ENCODE results near the gene ZFP90.

The ZFP90 gene

DNA sequence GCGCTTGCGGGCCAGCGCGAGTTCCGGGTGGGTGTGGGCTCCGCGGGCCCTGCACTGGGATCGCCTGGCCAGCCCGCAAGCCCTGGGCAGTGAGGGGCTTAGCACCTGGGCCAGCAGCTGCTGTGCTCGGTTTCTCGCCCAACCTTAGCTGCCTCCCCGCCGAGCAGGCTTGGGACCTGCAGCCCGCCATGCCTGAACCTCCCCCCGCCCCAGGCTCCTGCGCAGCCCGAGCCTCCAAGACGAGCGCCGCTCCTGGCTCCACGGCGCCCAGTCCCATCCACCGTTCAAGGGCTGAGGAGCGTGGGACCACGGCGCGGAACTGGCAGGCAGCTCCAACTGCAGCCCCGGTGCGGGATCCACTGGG is 12.3 kb upstream of the ZFP90 start:
- Histone ChIP-seq H3K79me2 (ENCODE audit: low read length) (no peaks in the 10 kb centered on the region), H4K20me1 (ENCODE audit: insufficient read depth, low read length) (no peaks in the 10 kb centered on the region)
- no peak for TF ChIP-seq EZH2phosphoT487 (IDR thresholded peaks at IDR 0.05; ENCODE audit: low read depth)
- TF ChIP-seq, protein P1, sequence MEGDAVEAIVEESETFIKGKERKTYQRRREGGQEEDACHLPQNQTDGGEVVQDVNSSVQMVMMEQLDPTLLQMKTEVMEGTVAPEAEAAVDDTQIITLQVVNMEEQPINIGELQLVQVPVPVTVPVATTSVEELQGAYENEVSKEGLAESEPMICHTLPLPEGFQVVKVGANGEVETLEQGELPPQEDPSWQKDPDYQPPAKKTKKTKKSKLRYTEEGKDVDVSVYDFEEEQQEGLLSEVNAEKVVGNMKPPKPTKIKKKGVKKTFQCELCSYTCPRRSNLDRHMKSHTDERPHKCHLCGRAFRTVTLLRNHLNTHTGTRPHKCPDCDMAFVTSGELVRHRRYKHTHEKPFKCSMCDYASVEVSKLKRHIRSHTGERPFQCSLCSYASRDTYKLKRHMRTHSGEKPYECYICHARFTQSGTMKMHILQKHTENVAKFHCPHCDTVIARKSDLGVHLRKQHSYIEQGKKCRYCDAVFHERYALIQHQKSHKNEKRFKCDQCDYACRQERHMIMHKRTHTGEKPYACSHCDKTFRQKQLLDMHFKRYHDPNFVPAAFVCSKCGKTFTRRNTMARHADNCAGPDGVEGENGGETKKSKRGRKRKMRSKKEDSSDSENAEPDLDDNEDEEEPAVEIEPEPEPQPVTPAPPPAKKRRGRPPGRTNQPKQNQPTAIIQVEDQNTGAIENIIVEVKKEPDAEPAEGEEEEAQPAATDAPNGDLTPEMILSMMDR (IDR thresholded peaks at IDR 0.05; ENCODE audit: low read depth, low read length) = no peak

DNA sequence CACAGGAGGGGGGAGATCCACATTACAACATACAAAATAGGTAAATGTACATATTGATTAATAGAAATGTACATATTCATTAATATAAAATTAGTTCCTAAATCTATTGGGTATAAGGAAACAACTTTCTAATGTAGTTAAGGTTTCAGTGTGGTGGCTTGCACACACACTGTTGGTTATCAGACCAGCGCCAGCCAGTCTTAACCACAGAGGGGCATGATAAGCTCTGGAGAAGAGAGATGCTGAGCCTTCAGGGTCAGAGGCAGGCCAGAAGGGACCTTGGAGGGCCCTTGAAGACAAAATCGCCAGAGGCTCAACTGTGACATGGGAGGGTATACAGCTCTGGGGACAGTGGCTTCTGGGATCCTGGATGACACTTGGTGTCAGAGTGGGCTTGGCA is 10.9 kb upstream of the ZFP90 start:
- no peak overlapping the region for H3K27ac ChIP-seq (ENCODE audit: low read length)
- no peaks in the 10 kb centered on the region for H3K36me3 ChIP-seq (replicated peaks; ENCODE audit: low read depth, low read length)
- no peaks in the 10 kb centered on the region for H4K20me1 ChIP-seq (ENCODE audit: insufficient read depth, low read length)
- H2AFZ ChIP-seq (ENCODE audit: low read depth, low read length) = peak overlapping the region; percentile 61
- H3K27me3 ChIP-seq (ENCODE audit: low read depth, low read length) = no peaks in the 10 kb centered on the region
- no peak overlapping the region for H3K9ac ChIP-seq (ENCODE audit: low read length)
- no peak overlapping the region for H3K4me3 ChIP-seq (ENCODE audit: low read length)
- H3K4me2 ChIP-seq (ENCODE audit: low read length) = peak overlapping the region; percentile 31
- TF ChIP-seq, protein P1 (IDR thresholded peaks at IDR 0.05; ENCODE audit: low read depth, low read length) = no peak
- H3K79me2 ChIP-seq (ENCODE audit: low read length) = no peaks in the 10 kb centered on the region
- no peaks in the 10 kb centered on the region; the same call in 1 of the 2 replicates for H3K9me3 ChIP-seq (ENCODE audit: insufficient read depth, low read length)
- peaks cover 19% of the 10 kb centered on the region for H3K4me1 ChIP-seq (ENCODE audit: low read length)

More for the DNA sequence above, 12.3 kb upstream of the ZFP90 start:
- no peak overlapping the region for H3K4me3 ChIP-seq (ENCODE audit: low read length)
- no peak overlapping the region for H2AFZ ChIP-seq (ENCODE audit: low read depth, low read length)
- H3K4me1 ChIP-seq (ENCODE audit: low read length) = peaks cover 19% of the 10 kb centered on the region
- H3K27ac ChIP-seq (ENCODE audit: low read length) = no peak overlapping the region
- no peaks in the 10 kb centered on the region for H3K27me3 ChIP-seq (ENCODE audit: low read depth, low read length)
- no peaks in the 10 kb centered on the region for H3K36me3 ChIP-seq (replicated peaks; ENCODE audit: low read depth, low read length)
- no peaks in the 10 kb centered on the region for H3K9me3 ChIP-seq (ENCODE audit: insufficient read depth, low read length)
- no peak overlapping the region for H3K9ac ChIP-seq (ENCODE audit: low read length)
- H3K4me2 ChIP-seq (ENCODE audit: low read length) = no peak overlapping the region

DNA sequence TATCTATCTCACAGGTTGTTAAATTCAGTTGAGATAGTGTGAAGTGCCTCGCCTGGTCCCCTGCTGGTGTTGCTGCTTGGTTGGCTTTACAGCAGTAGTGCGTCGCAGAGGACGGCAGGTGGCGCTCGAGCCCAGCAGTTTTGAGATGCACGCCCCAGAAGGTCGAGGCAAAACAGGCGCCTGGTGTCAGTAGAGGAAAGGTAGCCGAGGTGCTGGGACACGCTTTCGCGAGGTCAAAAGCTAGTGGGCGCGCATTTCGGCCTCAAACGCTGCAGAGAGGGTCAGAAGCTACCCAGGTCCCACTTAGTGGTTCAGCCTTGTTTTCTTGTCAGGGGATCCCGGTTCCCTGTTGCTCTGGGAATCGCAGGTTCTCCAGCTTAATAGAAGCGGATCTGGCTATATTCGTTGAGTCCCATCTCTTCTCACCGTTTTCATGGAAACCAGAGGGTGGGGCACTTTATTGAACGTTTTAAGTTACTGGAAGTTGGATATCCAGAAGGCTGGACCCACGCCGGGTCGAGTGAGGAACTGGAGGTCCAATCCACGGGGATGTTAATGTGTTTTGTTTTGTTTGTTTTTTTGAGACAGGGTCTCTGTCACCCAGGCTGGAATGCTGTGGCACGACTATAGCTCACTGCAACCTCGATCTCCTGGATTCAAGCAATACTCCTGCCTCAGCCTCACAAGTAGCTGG is 10.3 kb upstream of the ZFP90 start:
- Histone ChIP-seq H3K27ac (ENCODE audit: low read length) (no peak overlapping the region), H3K27me3 (ENCODE audit: low read depth, low read length) (no peaks in the 10 kb centered on the region), H2AFZ (ENCODE audit: low read depth, low read length) (peak overlapping the region; percentile 61; the same call in 1 of the 2 replicates)

DNA sequence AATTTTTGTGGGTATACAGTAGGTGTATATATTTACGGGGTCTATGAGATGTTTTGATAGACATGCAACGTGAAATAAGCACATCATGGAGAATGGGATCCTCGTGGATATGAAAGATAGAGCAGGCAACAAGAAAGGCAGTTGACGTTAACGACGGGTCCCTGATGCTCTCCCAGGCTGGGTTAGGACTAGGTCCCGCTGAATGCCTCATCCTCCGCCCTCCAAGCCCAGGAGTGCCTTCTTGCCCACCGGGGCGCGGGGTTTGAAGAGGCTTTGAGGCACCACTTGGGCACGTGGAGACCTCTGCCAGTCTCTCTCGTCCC is 9.5 kb upstream of the ZFP90 start:
- Histone ChIP-seq H3K27me3 (ENCODE audit: low read depth, low read length) (no peaks in the 10 kb centered on the region), H3K4me3 (ENCODE audit: low read length) (peak overlapping the region; percentile 82), H3K4me1 (ENCODE audit: low read length) (peaks cover 19% of the 10 kb centered on the region), H3K9me3 (ENCODE audit: insufficient read depth, low read length) (no peaks in the 10 kb centered on the region; the same call in 1 of the 2 replicates), H4K20me1 (ENCODE audit: insufficient read depth, low read length) (no peaks in the 10 kb centered on the region), H3K27ac (ENCODE audit: low read length) (no peak overlapping the region), H3K79me2 (ENCODE audit: low read length) (no peaks in the 10 kb centered on the region), H3K9ac (ENCODE audit: low read length) (peak overlapping the region; percentile 62), H2AFZ (ENCODE audit: low read depth, low read length) (peak overlapping the region; percentile 78), H3K4me2 (ENCODE audit: low read length) (peak overlapping the region; percentile 80), H3K36me3 (replicated peaks; ENCODE audit: low read depth, low read length) (peaks cover 8% of the 10 kb centered on the region)
- no peak for TF ChIP-seq EZH2phosphoT487 (IDR thresholded peaks at IDR 0.05; ENCODE audit: low read depth)
- TF ChIP-seq, protein P1 (IDR thresholded peaks at IDR 0.05; ENCODE audit: low read depth, low read length) = no peak

More for the DNA sequence above, 10.3 kb upstream of the ZFP90 start:
- Histone ChIP-seq H3K4me1 (ENCODE audit: low read length) (peaks cover 19% of the 10 kb centered on the region), H3K4me2 (ENCODE audit: low read length) (peak overlapping the region; percentile 80), H3K36me3 (replicated peaks; ENCODE audit: low read depth, low read length) (peaks cover 6% of the 10 kb centered on the region), H3K9ac (ENCODE audit: low read length) (no peak overlapping the region), H3K9me3 (ENCODE audit: insufficient read depth, low read length) (no peaks in the 10 kb centered on the region; the same call in 1 of the 2 replicates), H4K20me1 (ENCODE audit: insufficient read depth, low read length) (no peaks in the 10 kb centered on the region), H3K4me3 (ENCODE audit: low read length) (peak overlapping the region; percentile 22), H3K79me2 (ENCODE audit: low read length) (no peaks in the 10 kb centered on the region)
- TF ChIP-seq, protein P1 (IDR thresholded peaks at IDR 0.05; ENCODE audit: low read depth, low read length) = peak; percentile 75
- TF ChIP-seq EZH2phosphoT487 (IDR thresholded peaks at IDR 0.05; ENCODE audit: low read depth) = no peak
